ENCODE measurements around the gene CATSPERB.

DNA sequence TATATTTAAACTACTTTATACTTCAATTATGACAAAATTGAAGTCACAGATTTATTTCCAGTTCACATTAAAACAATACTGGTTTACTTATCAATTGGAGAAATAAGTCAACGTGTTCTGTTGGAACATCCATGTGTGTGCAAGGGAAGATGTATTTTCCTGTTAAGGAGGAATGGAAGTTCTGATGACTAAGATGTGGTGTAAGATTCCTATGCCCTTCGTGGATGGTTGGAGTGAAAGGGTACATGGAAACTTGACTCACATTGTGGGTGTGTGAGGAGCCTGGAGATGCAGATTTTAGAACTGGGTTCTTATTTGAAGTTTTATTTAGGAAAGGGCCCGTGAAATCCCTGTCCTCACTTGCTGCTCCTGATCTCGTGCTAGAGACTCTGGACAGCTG lies 95.3 kb downstream of the CATSPERB start:
- TF ChIP-seq, protein P1, sequence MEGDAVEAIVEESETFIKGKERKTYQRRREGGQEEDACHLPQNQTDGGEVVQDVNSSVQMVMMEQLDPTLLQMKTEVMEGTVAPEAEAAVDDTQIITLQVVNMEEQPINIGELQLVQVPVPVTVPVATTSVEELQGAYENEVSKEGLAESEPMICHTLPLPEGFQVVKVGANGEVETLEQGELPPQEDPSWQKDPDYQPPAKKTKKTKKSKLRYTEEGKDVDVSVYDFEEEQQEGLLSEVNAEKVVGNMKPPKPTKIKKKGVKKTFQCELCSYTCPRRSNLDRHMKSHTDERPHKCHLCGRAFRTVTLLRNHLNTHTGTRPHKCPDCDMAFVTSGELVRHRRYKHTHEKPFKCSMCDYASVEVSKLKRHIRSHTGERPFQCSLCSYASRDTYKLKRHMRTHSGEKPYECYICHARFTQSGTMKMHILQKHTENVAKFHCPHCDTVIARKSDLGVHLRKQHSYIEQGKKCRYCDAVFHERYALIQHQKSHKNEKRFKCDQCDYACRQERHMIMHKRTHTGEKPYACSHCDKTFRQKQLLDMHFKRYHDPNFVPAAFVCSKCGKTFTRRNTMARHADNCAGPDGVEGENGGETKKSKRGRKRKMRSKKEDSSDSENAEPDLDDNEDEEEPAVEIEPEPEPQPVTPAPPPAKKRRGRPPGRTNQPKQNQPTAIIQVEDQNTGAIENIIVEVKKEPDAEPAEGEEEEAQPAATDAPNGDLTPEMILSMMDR (conservative IDR thresholded peaks at IDR 0.05; ENCODE audit: low read length): no peak
- no peak for TF ChIP-seq EZH2phosphoT487 (IDR thresholded peaks at IDR 0.05; ENCODE audit: borderline replicate concordance)
